HEK293 (cell line): ENCODE measurements around the gene SLC37A4.

Experiments used
- CTCF ChIA-PET: fragments of 350-600 bp; formaldehyde crosslinking; extraction: SDS; loops from one replicate; lab custom pipeline; 2021; ENCODE audit warnings: antibody characterized with exemption; lab: Yijun Ruan, JAX
- POLR2A ChIA-PET: fragments of 300-600 bp; formaldehyde crosslinking; extraction: SDS; loops from one replicate; lab custom pipeline; 2020; ENCODE audit warnings: antibody characterized with exemption, inconsistent platforms; lab: Yijun Ruan, JAX
- H3K27ac ChIP-seq: fragments of 200-500 bp; sonication (Bioruptor generic); 2 replicates; pipeline ENCODE4 v1.5.1; 2014; ENCODE audit warnings: low read depth, low read length, control low read depth, inconsistent platforms; ENCODE audit errors: extremely low read depth
- H3K36me3 ChIP-seq, 2 experiments: fragments of 200-500 bp in 1 of 2; sonication (Bioruptor generic) in 1 of 2; 1 replicate in 1 of 2; 2 replicates in 1 of 2; pipeline ENCODE4 v1.5.1; 2014 to 2017; ENCODE audit warnings: inconsistent platforms in 2 of 2, low read length in 2 of 2; ENCODE audit not compliant: control insufficient read depth in 2 of 2, insufficient read depth in 1 of 2
- H3K4me1 ChIP-seq: fragments of 200-500 bp; sonication (Bioruptor generic); 2 replicates; pipeline ENCODE4 v1.5.1; 2014; ENCODE audit warnings: mild to moderate bottlenecking, low read length, inconsistent platforms; ENCODE audit not compliant: control insufficient read depth, insufficient read depth
- H3K4me3 ChIP-seq: 2 replicates; pipeline ENCODE4 v1.5.1; 2011; ENCODE audit warnings: low read depth, mild to moderate bottlenecking, control low read depth, low read length, moderate library complexity
- H3K9me3 ChIP-seq: fragments of 200-500 bp; sonication (Bioruptor generic); 2 replicates; pipeline ENCODE4 v1.5.1; 2014; ENCODE audit warnings: low read depth, low read length, inconsistent platforms; ENCODE audit not compliant: control insufficient read depth, insufficient read depth
- BCL11A ChIP-seq: fragments of 450-650 bp; formaldehyde crosslinking; IDR thresholded peaks from 2 replicates; pipeline ENCODE4 v1.5.1; 2016; ENCODE audit warnings: low read depth, missing biosample characterization, missing genetic modification characterization
- BCL11B ChIP-seq: fragments of 450-650 bp; formaldehyde crosslinking; IDR thresholded peaks from 2 replicates; pipeline ENCODE4 v1.5.1; 2016; ENCODE audit warnings: low read depth, missing biosample characterization, missing genetic modification characterization
- EGR2 ChIP-seq: fragments of 450-650 bp; formaldehyde crosslinking; IDR thresholded peaks from 2 replicates; pipeline ENCODE4 v1.5.1; 2016; ENCODE audit warnings: low read depth, missing biosample characterization, missing genetic modification characterization
- KLF16 ChIP-seq: fragments of 450-650 bp; formaldehyde crosslinking; IDR thresholded peaks from 2 replicates; pipeline ENCODE4 v1.5.1; 2017; ENCODE audit warnings: missing biosample characterization, missing genetic modification characterization
- KLF9 ChIP-seq: fragments of 450-650 bp; formaldehyde crosslinking; IDR thresholded peaks from 2 replicates; pipeline ENCODE4 v1.5.1; 2016; ENCODE audit warnings: missing biosample characterization, missing genetic modification characterization, low read depth
- REST ChIP-seq: fragments of 450-650 bp; formaldehyde crosslinking; IDR thresholded peaks from 2 replicates; pipeline ENCODE4 v1.5.1; 2016; ENCODE audit warnings: missing biosample characterization, missing genetic modification characterization
- SCRT2 ChIP-seq: fragments of 450-650 bp; formaldehyde crosslinking; IDR thresholded peaks from 2 replicates; pipeline ENCODE4 v1.5.1; 2016; ENCODE audit warnings: missing biosample characterization, missing genetic modification characterization
- SP7 ChIP-seq: fragments of 450-650 bp; formaldehyde crosslinking; IDR thresholded peaks from 2 replicates; pipeline ENCODE4 v1.5.1; 2016; ENCODE audit warnings: missing biosample characterization, missing genetic modification characterization
- TCF7L2 ChIP-seq: IDR thresholded peaks from 2 replicates; pipeline ENCODE4 v1.6.1; 2011; ENCODE audit warnings: low read depth, mild to moderate bottlenecking, inconsistent platforms, low read length, moderate library complexity, borderline replicate concordance
- ZBTB11 ChIP-seq: fragments of 450-650 bp; formaldehyde crosslinking; conservative IDR thresholded peaks from 2 replicates; pipeline ENCODE4 v1.5.1; 2016; ENCODE audit warnings: low read depth, missing biosample characterization, missing genetic modification characterization
- ZNF10 ChIP-seq: fragments of 450-650 bp; formaldehyde crosslinking; IDR thresholded peaks from 2 replicates; pipeline ENCODE4 v1.5.1; 2017; ENCODE audit warnings: missing biosample characterization, missing genetic modification characterization
- ZNF140 ChIP-seq: fragments of 450-650 bp; formaldehyde crosslinking; IDR thresholded peaks from 2 replicates; pipeline ENCODE4 v1.5.1; 2016; ENCODE audit warnings: missing biosample characterization, missing genetic modification characterization
- ZNF488 ChIP-seq: fragments of 450-650 bp; formaldehyde crosslinking; IDR thresholded peaks from 2 replicates; pipeline ENCODE4 v1.5.1; 2016; ENCODE audit warnings: missing biosample characterization, missing genetic modification characterization
- ZNF544 ChIP-seq: fragments of 450-650 bp; formaldehyde crosslinking; IDR thresholded peaks from 2 replicates; pipeline ENCODE4 v1.5.0; 2017; ENCODE audit warnings: missing biosample characterization, missing genetic modification characterization
- ZNF548 ChIP-seq: fragments of 450-650 bp; formaldehyde crosslinking; IDR thresholded peaks from 2 replicates; pipeline ENCODE4 v1.5.1; 2016; ENCODE audit warnings: missing biosample characterization, missing genetic modification characterization
- ZNF621 ChIP-seq: fragments of 450-650 bp; formaldehyde crosslinking; IDR thresholded peaks from 2 replicates; pipeline ENCODE4 v1.5.1; 2017; ENCODE audit warnings: missing biosample characterization, missing genetic modification characterization
- ZNF626 ChIP-seq: fragments of 450-650 bp; sonication (Bioruptor Pico); formaldehyde crosslinking; IDR thresholded peaks from 2 replicates; pipeline ENCODE4 v1.5.1; 2018; ENCODE audit warnings: missing biosample characterization, missing genetic modification characterization, inconsistent platforms
- ZNF654 ChIP-seq: fragments of 450-650 bp; formaldehyde crosslinking; IDR thresholded peaks from 2 replicates; pipeline ENCODE4 v1.5.1; 2016; ENCODE audit warnings: low read depth, missing biosample characterization, missing genetic modification characterization
- ZNF777 ChIP-seq: fragments of 450-650 bp; formaldehyde crosslinking; IDR thresholded peaks from 2 replicates; pipeline ENCODE4 v1.5.1; 2017; ENCODE audit warnings: missing biosample characterization, missing genetic modification characterization, borderline replicate concordance
- TF ChIP-seq, protein P1 (sequence below): fragments of 450-650 bp; formaldehyde crosslinking; IDR thresholded peaks from 2 replicates; pipeline ENCODE4 v1.5.1; 2016; ENCODE audit warnings: missing biosample characterization, missing genetic modification characterization
- TF ChIP-seq, protein P2 (sequence below): fragments of 450-650 bp; formaldehyde crosslinking; IDR thresholded peaks from 2 replicates; pipeline ENCODE4 v1.5.1; 2016; ENCODE audit warnings: missing biosample characterization, missing genetic modification characterization
- TF ChIP-seq, protein P3 (sequence below): fragments of 450-650 bp; formaldehyde crosslinking; IDR thresholded peaks from 2 replicates; pipeline ENCODE4 v1.5.1; 2017; ENCODE audit warnings: missing biosample characterization, missing genetic modification characterization
- TF ChIP-seq, protein P4 (sequence below): fragments of 450-650 bp; formaldehyde crosslinking; IDR thresholded peaks from 2 replicates; pipeline ENCODE4 v1.5.1; 2016; ENCODE audit warnings: missing biosample characterization, missing genetic modification characterization

The SLC37A4 gene

DNA sequence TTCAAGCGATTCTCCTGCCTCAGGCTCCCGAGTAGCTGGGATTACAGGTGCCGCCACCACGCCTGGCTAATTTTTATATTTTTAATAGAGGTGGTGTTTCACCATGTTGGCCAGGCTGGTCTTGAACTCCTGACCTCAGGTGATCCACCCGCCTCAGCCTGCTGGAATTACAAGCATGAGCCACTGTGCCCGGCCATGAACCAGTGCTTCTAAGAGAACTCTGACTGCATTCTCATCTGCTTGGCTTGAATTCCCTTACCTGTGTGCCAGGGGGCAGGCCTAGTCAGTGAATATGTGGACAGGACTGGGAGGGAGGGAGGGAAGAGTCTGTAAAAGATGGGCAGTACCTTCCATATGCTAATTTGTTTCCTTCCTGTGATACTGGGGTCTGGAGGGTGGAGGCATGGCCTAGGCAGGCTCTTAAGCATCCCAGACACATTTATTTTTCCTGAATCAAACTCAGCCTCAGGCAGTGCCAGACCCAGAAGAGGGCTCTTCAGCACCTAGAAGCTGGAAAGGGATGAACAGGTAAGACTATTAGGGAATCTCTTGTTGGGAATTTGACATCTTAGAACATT, 19.1 kb downstream of the SLC37A4 start (continued):
- TF ChIP-seq REST (tag by site-specific recombination) (no peak), ZBTB11 (tag by site-specific recombination) (no peak), TCF7L2 (no peak), ZNF654 (tag by site-specific recombination) (no peak), KLF16 (tag by site-specific recombination) (no peak), ZNF544 (no peak), ZNF140 (tag by site-specific recombination) (no peak), ZNF488 (tag by site-specific recombination) (no peak), KLF9 (tag by site-specific recombination) (no peak), SP7 (tag by site-specific recombination) (no peak), BCL11A (no peak)
- TF ChIP-seq, protein P1, sequence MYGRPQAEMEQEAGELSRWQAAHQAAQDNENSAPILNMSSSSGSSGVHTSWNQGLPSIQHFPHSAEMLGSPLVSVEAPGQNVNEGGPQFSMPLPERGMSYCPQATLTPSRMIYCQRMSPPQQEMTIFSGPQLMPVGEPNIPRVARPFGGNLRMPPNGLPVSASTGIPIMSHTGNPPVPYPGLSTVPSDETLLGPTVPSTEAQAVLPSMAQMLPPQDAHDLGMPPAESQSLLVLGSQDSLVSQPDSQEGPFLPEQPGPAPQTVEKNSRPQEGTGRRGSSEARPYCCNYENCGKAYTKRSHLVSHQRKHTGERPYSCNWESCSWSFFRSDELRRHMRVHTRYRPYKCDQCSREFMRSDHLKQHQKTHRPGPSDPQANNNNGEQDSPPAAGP (tag by site-specific recombination), result no peak

GRCh38 chr11:119006656-119007055, 24.0 kb downstream of the SLC37A4 start:
- CTCF ChIA-PET, result interaction anchor here (0.6 kb wide), 1 partner anchor 1865 kb away, joined by 3 read pairs; no protein-coding TSS in a partner anchor
- POLR2A ChIA-PET, result no interaction called here

DNA sequence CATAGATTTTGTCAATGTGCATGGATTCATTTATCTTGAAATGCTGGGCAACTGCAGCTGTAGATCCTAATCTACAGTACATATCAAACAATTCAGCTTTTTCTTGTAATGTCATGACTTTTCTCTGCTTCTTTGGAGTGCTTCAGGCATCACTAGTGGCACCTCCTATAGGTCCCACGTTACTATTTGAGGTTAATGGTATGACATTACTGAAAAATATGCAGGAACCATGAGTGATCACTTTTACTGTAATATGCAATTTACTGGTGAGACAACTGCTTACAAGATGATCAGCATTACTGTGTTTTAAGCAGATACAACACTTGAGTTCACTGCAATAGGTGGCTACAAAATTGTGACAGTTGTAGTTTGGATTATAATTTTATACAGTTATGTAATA, 29.8 kb downstream of the SLC37A4 start:
- CTCF ChIA-PET, result no interaction called here
- no peaks in the 10 kb centered on the region for H3K4me1 ChIP-seq
- POLR2A ChIA-PET, result interaction anchor here (0.6 kb wide), 1 partner anchor 11 kb away, joined by 3 read pairs; no protein-coding TSS in a partner anchor
- no peak overlapping the region for H3K27ac ChIP-seq
- no peaks in the 10 kb centered on the region for H3K9me3 ChIP-seq
- H3K36me3 ChIP-seq, result peaks cover 13 to 51% of the 10 kb centered on the region in 2 experiments; a peak in 2 of 3 replicates
- H3K4me3 ChIP-seq, result no peak overlapping the region
- no peak for TF ChIP-seq SCRT2 (tag by site-specific recombination)
- no peak for TF ChIP-seq ZNF10 (tag by site-specific recombination)
- TF ChIP-seq, protein P2, sequence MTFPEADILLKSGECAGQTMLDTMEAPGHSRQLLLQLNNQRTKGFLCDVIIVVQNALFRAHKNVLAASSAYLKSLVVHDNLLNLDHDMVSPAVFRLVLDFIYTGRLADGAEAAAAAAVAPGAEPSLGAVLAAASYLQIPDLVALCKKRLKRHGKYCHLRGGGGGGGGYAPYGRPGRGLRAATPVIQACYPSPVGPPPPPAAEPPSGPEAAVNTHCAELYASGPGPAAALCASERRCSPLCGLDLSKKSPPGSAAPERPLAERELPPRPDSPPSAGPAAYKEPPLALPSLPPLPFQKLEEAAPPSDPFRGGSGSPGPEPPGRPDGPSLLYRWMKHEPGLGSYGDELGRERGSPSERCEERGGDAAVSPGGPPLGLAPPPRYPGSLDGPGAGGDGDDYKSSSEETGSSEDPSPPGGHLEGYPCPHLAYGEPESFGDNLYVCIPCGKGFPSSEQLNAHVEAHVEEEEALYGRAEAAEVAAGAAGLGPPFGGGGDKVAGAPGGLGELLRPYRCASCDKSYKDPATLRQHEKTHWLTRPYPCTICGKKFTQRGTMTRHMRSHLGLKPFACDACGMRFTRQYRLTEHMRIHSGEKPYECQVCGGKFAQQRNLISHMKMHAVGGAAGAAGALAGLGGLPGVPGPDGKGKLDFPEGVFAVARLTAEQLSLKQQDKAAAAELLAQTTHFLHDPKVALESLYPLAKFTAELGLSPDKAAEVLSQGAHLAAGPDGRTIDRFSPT, result no peak
- TF ChIP-seq, protein P3, sequence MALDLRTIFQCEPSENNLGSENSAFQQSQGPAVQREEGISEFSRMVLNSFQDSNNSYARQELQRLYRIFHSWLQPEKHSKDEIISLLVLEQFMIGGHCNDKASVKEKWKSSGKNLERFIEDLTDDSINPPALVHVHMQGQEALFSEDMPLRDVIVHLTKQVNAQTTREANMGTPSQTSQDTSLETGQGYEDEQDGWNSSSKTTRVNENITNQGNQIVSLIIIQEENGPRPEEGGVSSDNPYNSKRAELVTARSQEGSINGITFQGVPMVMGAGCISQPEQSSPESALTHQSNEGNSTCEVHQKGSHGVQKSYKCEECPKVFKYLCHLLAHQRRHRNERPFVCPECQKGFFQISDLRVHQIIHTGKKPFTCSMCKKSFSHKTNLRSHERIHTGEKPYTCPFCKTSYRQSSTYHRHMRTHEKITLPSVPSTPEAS (tag by site-specific recombination), result no peak
- TF ChIP-seq, protein P4, sequence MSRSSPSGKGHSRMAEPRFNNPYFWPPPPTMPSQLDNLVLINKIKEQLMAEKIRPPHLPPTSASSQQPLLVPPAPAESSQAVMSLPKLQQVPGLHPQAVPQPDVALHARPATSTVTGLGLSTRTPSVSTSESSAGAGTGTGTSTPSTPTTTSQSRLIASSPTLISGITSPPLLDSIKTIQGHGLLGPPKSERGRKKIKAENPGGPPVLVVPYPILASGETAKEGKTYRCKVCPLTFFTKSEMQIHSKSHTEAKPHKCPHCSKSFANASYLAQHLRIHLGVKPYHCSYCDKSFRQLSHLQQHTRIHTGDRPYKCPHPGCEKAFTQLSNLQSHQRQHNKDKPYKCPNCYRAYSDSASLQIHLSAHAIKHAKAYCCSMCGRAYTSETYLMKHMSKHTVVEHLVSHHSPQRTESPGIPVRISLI (tag by site-specific recombination), result no peak
- TF ChIP-seq TCF7L2, result no peak

More at GRCh38 chr11:119006656-119007055, 24.0 kb downstream of the SLC37A4 start:
- H3K4me3 ChIP-seq, result no peak overlapping the region
- H3K36me3 ChIP-seq, result peaks cover 6 to 75% of the 10 kb centered on the region in 2 experiments; a peak in 2 of 3 replicates
- no peak overlapping the region for H3K27ac ChIP-seq
- H3K4me1 ChIP-seq, result no peaks in the 10 kb centered on the region
- TF ChIP-seq BCL11B (no peak), ZNF621 (tag by site-specific recombination) (no peak), ZNF548 (no peak), ZNF626 (no peak), ZNF777 (tag by site-specific recombination) (no peak), EGR2 (tag by site-specific recombination) (0 out of 2 replicates have a peak, but pooled peaks have one; percentile 17)
- H3K9me3 ChIP-seq, result no peaks in the 10 kb centered on the region
